Activated T-helper 17 cell treated with anti-CD3 and anti-CD28 coated beads, Interleukin-2, amount 50 U/mL, for 72 hours (primary cell): ENCODE results near the gene FAM216A. TPM values are rescaled to one million over a fixed set of nuclear protein-coding genes. Genes with fewer than 3 reads are reported as not detected.
"Not testable (repeated sequence)": the region's sequence is repeated elsewhere in the genome, so short reads cannot be mapped to it uniquely, and the experiment has no call there.

Experiments
- ATAC-seq: fragments of 150-1000 bp; cut with Tn5 transposase; replicated peaks from 2 replicates; pipeline ENCODE4 v1.10.0; 2021; ENCODE audit warnings: mild to moderate bottlenecking, moderate library complexity
- H3K27ac Mint-ChIP-seq: one replicate; pipeline ENCODE4 v1.8.0; 2022; ENCODE audit warnings: mixed read lengths
- H3K27me3 Mint-ChIP-seq: one replicate; pipeline ENCODE4 v1.8.0; 2022; ENCODE audit warnings: mixed read lengths
- H3K36me3 Mint-ChIP-seq: one replicate; pipeline ENCODE4 v1.8.0; 2022; ENCODE audit warnings: low read depth, mild to moderate bottlenecking, mixed read lengths
- H3K4me1 Mint-ChIP-seq: one replicate; pipeline ENCODE4 v1.8.0; 2022; ENCODE audit warnings: mixed read lengths
- H3K4me3 Mint-ChIP-seq: one replicate; pipeline ENCODE4 v1.8.0; 2022; ENCODE audit warnings: mild to moderate bottlenecking, mixed read lengths
- H3K9me3 Mint-ChIP-seq: one replicate; pipeline ENCODE4 v1.8.0; 2022; ENCODE audit warnings: mixed read lengths
- total RNA-seq, 2 donors: library from RNA; stranded (reverse); gene quantifications; one replicate each; pipeline ENCODE4 v1.2.3, GENCODE V29; 2022

Gene FAM216A
- total RNA-seq, 2 donors from 2014 or later, result 29.0 to 37.1 TPM

DNA sequence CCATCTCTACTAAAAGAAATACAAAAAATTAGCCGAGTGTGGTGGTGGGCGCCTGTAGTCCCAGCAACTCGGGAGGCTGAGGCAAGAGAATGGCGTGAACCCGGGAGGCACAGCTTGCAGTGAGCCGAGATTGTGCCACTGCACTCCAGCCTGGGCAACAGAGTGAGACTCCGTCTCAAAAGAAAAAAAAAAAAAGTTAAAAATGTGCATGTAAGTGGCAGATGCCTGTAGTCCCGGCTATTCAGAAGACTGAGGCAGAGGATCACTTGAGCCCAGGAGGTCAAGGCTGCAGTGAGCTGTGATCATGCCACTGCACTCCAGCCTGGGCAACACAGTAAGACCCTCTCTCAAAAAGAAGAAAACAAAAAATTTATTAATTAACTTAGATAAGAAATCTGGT, 49.4 kb downstream of the FAM216A start:
- not testable (repeated sequence) for H3K4me1 Mint-ChIP-seq, ATAC-seq, H3K36me3 Mint-ChIP-seq, H3K27ac Mint-ChIP-seq, H3K4me3 Mint-ChIP-seq, H3K27me3 Mint-ChIP-seq, H3K9me3 Mint-ChIP-seq

DNA sequence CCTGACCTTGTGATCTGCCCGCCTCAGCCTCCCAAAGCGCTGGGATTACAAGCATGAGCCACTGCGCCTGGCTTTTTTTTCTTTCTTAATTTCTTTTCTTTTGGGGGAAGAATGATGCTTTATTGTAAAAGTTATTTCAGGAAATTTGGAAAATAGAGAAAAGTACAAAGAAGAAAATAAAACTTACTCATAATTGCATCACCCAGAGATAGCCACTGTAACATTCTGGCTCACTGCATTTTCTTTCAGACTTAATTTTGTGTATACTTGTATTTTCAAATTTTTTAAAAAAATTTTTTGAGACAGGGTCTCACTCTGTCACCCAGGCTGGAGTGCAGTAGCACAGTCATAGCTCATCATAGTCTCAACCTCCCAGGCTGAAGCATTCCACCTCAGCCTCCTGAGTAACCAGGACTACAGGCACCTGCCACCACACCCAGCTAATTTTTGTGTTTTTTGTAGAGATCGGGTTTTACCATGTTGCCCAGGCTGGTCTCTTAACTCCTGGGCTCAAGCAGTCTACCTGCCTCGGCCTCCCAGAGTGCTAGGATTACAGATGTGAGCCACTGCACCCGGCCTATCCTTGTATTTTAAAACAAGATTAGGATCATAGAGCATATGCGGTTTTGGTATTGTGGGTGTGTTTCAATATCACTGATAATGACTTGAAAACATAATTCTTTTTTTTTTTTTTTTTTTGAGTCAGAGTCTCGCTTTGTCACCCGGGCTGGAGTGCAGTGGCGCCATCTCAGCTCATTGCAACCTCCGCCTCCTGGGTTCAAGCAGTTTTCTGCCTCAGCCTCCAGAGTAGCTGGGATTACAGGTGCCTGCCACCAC, 52.4 kb downstream of the FAM216A start:
- peak; percentile 92 for ATAC-seq
- Mint-ChIP-seq H3K4me3 (peak overlapping the region; percentile 42), H3K27ac (peak overlapping the region; percentile 62)

DNA sequence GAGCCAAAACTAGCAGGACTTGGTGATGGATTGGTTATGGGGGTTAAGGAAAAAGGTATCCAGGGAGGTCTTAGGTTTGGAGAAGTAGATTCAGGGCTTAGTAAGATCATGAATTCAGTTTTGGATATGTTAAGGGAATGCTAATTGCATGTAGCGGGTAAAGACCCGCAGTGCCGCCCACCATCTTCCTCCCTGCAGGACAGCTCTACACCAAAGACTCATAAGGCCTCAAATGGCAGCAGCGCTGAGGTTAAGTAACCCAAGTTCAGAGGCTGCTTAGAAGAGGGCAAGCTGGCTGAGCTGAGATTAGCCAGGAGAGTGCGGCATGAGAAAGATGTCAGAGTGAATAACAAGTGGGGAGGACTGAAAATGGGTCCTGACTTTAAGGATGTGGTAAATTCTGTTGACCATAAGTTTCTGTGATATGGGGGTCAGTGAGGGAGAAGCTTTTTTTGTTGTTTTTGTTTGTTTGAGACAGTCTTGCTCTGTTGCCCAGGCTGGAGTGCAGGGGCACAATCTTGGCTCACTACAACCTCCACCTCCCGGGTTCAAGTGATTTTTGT, 59.7 kb downstream of the FAM216A start:
- H3K27ac Mint-ChIP-seq, result no peak overlapping the region
- peaks cover 39% of the 10 kb centered on the region for H3K36me3 Mint-ChIP-seq
- H3K27me3 Mint-ChIP-seq, result no peaks in the 10 kb centered on the region
- H3K9me3 Mint-ChIP-seq, result no peaks in the 10 kb centered on the region
- ATAC-seq, result no peak
- H3K4me3 Mint-ChIP-seq, result no peak overlapping the region
- peaks cover 11% of the 10 kb centered on the region for H3K4me1 Mint-ChIP-seq

More for the DNA sequence above, 52.4 kb downstream of the FAM216A start:
- not testable (repeated sequence) for H3K9me3 Mint-ChIP-seq, H3K4me1 Mint-ChIP-seq, H3K27me3 Mint-ChIP-seq, H3K36me3 Mint-ChIP-seq

DNA sequence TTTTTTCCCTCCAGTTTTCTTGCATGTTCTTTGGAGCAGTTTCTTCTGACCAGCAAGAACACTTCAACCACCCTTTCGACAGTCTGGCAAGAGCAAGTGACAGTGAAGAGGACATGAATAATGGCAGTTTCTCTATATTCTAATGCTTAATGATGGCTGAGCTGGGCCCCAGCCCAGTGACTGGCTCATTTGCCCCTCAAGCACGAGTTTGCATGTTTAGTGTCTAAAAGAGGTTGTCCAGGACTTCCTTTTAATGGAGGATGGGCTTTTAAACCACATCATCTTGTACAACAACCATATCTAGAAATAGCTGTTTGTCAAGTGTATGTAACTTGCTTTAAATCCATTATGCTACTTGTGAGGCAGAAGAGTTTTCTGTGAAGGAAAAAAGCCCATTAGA, 61.9 kb downstream of the FAM216A start:
- Mint-ChIP-seq H3K36me3 (peaks cover 59% of the 10 kb centered on the region), H3K27ac (no peak overlapping the region)

DNA sequence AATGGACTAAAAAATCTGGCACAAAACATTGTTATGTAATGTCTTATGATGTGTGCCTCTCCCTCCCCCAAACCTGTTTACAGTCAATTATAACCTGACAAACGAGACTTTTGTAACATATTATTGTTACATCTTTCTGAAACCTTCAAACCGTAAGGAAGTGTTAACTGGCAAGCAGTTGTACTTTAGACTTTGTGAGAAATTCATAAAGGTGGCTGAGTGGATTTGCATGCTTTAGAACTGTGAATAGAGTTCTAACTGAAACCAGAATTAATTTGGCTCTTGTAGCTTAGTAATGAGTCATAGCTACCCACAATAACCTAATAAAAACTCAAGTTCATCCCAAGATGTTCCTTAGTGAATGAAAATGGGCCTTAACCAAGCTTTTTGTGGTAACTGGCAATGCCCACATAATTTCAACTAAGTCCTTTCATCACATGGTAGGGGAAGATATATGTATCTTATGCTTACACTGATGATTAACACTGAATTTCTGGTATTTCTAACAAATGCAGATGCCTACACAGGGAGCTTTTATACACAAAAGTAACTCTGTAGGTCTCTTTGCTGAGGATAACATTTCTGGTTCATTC, 63.2 kb downstream of the FAM216A start:
- peak overlapping the region; percentile 36 for H3K27ac Mint-ChIP-seq
- H3K36me3 Mint-ChIP-seq, result peaks cover 72% of the 10 kb centered on the region
- no peaks in the 10 kb centered on the region for H3K27me3 Mint-ChIP-seq
- H3K4me3 Mint-ChIP-seq, result no peak overlapping the region
- H3K4me1 Mint-ChIP-seq, result peaks cover 17% of the 10 kb centered on the region
- no peaks in the 10 kb centered on the region for H3K9me3 Mint-ChIP-seq
- peak; percentile 88 for ATAC-seq

More for the DNA sequence above, 61.9 kb downstream of the FAM216A start:
- Mint-ChIP-seq H3K4me1 (peaks cover 17% of the 10 kb centered on the region), H3K4me3 (no peak overlapping the region), H3K27me3 (no peaks in the 10 kb centered on the region), H3K9me3 (no peaks in the 10 kb centered on the region)
- no peak for ATAC-seq

DNA sequence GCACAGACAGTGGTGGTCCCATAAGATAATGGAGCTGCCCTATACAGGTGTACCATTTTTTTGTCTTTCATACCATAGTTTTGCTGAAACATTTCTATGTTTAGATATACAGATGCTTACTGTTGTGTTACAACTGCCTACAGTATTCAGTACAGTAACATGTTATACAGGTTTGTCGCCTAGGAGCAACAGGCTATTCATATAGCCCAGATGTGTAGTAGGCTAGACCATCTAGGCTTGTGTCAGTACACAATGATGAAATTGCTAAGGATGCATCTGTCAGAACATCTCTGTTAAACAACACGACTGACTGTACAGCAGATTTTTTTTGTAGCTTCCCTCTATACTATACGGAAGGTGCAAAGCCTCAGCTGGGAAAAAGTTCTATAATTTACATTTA, 64.0 kb downstream of the FAM216A start:
- peaks cover 81% of the 10 kb centered on the region for H3K36me3 Mint-ChIP-seq
- peaks cover 17% of the 10 kb centered on the region for H3K4me1 Mint-ChIP-seq
- ATAC-seq, result no peak
- H3K9me3 Mint-ChIP-seq, result no peaks in the 10 kb centered on the region
- no peak overlapping the region for H3K27ac Mint-ChIP-seq
- no peaks in the 10 kb centered on the region for H3K27me3 Mint-ChIP-seq
- no peak overlapping the region for H3K4me3 Mint-ChIP-seq

DNA sequence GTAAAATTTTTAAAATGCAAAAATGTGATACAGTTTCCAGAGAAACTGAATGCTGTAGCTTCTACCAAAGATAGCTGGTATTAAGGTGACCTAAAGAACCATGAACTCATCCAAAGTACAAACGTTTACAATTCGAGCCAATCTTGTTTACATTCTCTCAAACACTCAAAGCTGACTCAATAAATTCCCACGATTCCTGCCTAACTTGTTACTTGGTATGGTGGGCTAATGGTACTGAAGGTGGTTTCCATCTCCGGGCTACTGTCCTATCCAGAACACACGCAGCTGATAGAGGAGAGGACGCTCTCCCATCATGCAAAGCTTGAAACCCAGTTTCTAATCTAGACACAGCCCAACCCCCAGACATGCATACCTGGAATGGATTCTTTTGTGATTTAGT, 65.0 kb downstream of the FAM216A start:
- no peak overlapping the region for H3K4me3 Mint-ChIP-seq
- H3K27ac Mint-ChIP-seq, result no peak overlapping the region
- ATAC-seq, result no peak
- peaks cover 17% of the 10 kb centered on the region for H3K4me1 Mint-ChIP-seq
- H3K9me3 Mint-ChIP-seq, result no peaks in the 10 kb centered on the region
- H3K36me3 Mint-ChIP-seq, result peaks cover 90% of the 10 kb centered on the region
- H3K27me3 Mint-ChIP-seq, result no peaks in the 10 kb centered on the region

DNA sequence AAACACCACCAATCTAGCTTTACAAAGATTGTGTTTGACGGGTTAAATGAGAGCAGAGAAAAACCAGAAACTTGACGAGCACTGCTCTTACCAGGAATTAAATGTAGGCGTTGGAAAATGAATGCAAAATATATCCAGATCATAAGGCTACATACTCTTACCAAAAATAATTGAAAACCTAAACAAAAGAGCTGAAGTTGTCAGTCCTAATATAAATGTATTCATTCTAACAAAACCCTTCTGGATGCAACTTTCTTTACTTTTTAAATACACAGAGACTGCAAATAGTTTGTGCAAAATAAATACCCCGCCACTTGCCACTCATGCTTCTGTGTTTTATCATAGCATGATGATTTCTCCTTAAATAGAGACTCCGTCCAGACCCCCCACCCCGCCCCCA, 66.2 kb downstream of the FAM216A start:
- Mint-ChIP-seq H3K27me3 (no peaks in the 10 kb centered on the region), H3K4me3 (no peak overlapping the region), H3K9me3 (no peaks in the 10 kb centered on the region), H3K36me3 (peaks cover 90% of the 10 kb centered on the region), H3K27ac (no peak overlapping the region), H3K4me1 (peaks cover 23% of the 10 kb centered on the region)
- ATAC-seq, result no peak

DNA sequence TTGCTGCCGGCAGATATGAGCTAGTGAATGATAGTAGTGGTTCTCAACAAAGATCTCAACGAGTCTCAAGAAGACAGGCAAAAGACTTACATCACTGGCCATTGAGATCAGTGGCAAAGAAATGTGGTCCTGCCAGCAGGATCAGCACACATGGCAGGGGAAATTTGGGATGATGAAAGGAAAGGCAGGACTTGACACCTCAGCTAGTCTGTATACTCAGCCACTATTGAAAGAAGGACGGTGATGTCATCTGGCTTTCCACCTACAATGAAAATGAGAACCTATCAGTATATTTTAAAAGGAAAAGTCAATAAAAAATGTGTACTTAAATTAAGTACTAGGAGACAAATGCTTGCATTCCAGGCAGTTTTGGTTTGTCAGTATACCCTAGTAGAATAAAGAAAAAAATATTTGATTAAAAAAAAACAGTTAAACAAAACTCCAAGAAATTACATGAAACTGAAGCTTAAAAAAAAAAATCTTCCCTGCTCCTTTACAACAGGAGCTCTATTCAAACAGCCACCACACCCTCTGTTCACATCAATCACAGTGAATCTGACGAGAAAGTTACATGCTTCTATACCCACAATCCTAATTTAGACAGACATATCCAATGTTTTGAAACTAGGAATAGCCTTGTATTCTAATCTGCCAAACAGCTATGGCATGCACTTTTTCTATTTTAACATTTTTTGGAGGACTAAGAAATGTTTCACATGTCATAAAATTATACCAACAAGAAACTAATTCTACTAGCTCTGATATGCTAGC, 68.4 kb downstream of the FAM216A start:
- Mint-ChIP-seq H3K36me3 (peaks cover 93% of the 10 kb centered on the region), H3K9me3 (no peaks in the 10 kb centered on the region), H3K4me1 (peaks cover 17% of the 10 kb centered on the region), H3K4me3 (no peak overlapping the region), H3K27ac (no peak overlapping the region), H3K27me3 (no peaks in the 10 kb centered on the region)
- no peak for ATAC-seq

DNA sequence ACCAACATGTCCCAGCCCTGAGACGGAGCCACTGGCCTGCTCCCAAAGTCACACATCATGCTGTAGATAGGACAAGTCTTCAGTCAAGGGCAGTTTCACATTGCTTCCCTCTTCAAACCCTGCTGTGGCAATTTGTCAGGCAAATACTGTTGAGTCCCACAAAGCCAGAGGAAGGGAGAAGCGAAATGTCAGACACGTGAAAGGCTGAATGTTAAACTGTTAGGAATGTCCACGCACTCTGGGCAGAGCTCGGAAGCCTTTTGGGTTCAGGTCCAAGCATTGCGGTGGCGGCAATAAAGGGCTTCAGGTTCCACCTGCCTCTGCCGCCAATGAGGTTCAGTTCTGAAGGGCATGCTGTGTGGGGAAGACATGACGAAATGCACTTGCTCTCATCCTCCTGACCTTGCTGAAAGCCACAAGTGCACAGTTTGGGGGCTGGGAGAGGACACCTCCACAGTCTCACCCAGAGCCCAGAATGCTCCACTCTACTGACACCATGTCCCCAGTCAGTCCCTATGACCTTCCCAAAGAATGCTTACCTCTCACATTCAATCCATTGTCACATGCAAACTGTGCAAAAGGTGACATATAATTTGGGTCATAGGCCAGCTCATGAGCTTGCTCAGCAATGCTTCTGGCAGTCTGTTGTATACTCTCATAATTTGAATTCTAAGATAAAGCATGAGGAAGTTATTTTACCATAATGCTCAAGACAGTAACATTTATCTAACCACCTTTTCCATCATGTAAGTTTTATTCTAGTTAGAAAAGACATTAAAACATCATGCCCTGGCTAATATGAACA, 69.2 kb downstream of the FAM216A start:
- ATAC-seq, result no peak
- Mint-ChIP-seq H3K27me3 (no peaks in the 10 kb centered on the region), H3K4me1 (peaks cover 14% of the 10 kb centered on the region), H3K4me3 (no peak overlapping the region), H3K9me3 (no peaks in the 10 kb centered on the region), H3K27ac (no peak overlapping the region), H3K36me3 (peaks cover 95% of the 10 kb centered on the region)

DNA sequence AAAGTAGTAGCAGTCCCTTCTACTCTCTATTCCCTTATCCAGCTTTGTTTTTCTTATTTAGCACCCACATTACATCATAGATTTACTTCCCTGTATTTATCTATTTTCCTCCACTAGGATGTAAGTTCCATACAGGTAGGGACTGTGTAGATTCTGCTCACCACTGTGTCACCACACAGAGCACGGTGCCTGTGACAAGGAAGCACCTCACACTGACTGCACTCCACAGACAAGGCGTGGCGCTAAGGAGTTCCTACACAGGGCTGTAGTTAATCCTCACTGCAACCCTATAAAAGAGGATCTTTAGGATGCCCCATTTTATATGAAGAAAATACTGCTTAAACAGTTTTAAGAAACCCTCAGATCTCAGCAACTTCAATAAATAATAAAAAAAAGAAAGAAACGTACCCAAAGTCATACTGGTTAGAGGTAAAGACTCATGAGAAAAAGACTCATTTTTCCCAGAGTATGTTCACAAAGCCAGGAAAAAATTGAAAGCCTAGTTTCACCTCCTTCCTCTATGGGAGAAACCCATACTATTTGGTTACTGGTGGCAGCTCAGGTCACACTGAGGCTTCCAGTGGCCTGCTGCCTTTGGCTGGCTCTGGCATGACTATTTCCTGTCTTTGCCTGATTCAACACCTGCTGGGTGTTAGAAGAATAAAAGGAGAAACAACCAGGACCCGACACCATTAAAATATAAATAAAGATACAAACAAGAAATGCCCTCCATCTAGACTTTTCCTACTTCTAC, 70.4 kb downstream of the FAM216A start:
- Mint-ChIP-seq H3K36me3 (peaks cover 100% of the 10 kb centered on the region), H3K9me3 (no peaks in the 10 kb centered on the region), H3K27ac (peak overlapping the region; percentile 54), H3K4me3 (no peak overlapping the region), H3K27me3 (no peaks in the 10 kb centered on the region), H3K4me1 (peaks cover 21% of the 10 kb centered on the region)
- no peak for ATAC-seq
